Measurements from ENCODE around the gene SCO2.

SCO2 gene

DNA sequence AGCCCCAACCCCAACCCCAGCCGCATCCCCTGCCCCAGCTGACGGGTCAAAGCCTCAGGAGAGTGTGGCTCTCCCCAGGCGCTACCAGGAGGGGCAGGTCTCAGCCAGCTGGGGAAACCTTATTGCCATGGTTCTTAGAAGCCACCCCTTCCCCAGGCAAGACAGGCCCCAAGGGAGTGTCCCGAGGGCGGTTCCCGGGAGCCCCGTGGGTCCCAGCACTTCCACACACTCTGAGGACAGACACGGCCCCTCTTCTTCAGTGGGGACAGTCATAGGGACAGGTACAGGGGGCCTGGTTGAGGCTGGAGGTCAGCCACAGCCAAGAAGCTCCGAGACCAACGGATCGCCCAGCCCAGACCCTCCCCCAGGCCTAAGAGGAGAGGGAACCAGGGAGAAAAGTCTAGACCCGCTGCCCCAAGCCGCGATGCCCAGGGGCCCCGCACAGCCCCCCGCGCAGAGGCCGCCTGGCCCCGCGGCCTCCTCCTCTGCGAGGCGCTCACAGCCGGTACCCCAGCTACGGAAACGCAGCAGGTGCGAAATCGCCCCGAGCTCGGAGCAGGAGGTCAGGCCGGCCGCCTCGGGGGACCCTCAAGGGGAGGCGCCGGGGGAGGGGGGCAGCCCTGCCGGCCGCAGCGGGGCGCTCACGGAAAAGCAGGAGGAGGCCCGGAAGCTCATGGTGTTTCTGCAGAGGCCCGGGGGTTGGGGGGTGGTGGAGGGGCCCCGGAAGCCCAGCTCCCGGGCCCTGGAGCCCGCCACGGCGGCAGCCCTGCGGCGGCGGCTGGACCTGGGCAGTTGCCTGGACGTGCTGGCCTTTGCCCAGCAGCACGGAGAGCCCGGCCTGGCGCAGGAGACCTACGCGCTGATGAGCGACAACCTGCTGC, 22.9 kb upstream of the SCO2 start:
- no peak overlapping the region for H3K27ac ChIP-seq (ENCODE audit: extremely low read depth, low read depth, low read length)
- no peak overlapping the region for H3K4me3 ChIP-seq (ENCODE audit: low read depth, low read length)
- POLR2A ChIA-PET = interaction anchor here (0.6 to 1.1 kb wide), 3 partner anchors 14 to 343 kb away, joined by 3 to 5 read pairs (median 5); partner anchors contain the start of gene SYCE3
- TF ChIP-seq, protein P1, sequence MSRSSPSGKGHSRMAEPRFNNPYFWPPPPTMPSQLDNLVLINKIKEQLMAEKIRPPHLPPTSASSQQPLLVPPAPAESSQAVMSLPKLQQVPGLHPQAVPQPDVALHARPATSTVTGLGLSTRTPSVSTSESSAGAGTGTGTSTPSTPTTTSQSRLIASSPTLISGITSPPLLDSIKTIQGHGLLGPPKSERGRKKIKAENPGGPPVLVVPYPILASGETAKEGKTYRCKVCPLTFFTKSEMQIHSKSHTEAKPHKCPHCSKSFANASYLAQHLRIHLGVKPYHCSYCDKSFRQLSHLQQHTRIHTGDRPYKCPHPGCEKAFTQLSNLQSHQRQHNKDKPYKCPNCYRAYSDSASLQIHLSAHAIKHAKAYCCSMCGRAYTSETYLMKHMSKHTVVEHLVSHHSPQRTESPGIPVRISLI (tag by site-specific recombination; IDR thresholded peaks at IDR 0.05) = no peak
- TF ChIP-seq, protein P2, sequence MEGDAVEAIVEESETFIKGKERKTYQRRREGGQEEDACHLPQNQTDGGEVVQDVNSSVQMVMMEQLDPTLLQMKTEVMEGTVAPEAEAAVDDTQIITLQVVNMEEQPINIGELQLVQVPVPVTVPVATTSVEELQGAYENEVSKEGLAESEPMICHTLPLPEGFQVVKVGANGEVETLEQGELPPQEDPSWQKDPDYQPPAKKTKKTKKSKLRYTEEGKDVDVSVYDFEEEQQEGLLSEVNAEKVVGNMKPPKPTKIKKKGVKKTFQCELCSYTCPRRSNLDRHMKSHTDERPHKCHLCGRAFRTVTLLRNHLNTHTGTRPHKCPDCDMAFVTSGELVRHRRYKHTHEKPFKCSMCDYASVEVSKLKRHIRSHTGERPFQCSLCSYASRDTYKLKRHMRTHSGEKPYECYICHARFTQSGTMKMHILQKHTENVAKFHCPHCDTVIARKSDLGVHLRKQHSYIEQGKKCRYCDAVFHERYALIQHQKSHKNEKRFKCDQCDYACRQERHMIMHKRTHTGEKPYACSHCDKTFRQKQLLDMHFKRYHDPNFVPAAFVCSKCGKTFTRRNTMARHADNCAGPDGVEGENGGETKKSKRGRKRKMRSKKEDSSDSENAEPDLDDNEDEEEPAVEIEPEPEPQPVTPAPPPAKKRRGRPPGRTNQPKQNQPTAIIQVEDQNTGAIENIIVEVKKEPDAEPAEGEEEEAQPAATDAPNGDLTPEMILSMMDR (tag by site-specific recombination; IDR thresholded peaks at IDR 0.05) = no peak
- TF ChIP-seq ZNF10 (tag by site-specific recombination; IDR thresholded peaks at IDR 0.05) = no peak
- no peak for TF ChIP-seq ZNF174 (tag by site-specific recombination; IDR thresholded peaks at IDR 0.05)
- TF ChIP-seq ZNF561 (tag by site-specific recombination; IDR thresholded peaks at IDR 0.05; ENCODE audit: borderline replicate concordance) = no peak
- TF ChIP-seq ZNF76 (tag by site-specific recombination; IDR thresholded peaks at IDR 0.05; ENCODE audit: borderline replicate concordance, low read depth) = no peak
- TF ChIP-seq YY2 (tag by site-specific recombination; IDR thresholded peaks at IDR 0.05) = no peak
- CTCF ChIA-PET = interaction anchor here (0.6 to 1.8 kb wide), 2 partner anchors 15 to 47 kb away, joined by 3 to 7 read pairs; partner anchors contain the start of gene SYCE3
- H3K4me1 ChIP-seq (ENCODE audit: control insufficient read depth, insufficient read depth, low read length) = no peaks in the 10 kb centered on the region
- H3K36me3 ChIP-seq (ENCODE audit: control insufficient read depth in 2 of 2, insufficient read depth in 1 of 2, low read length in 2 of 2) = no peaks in the 10 kb centered on the region
- no peaks in the 10 kb centered on the region for H3K9me3 ChIP-seq (ENCODE audit: control insufficient read depth, insufficient read depth, low read depth, low read length)

DNA sequence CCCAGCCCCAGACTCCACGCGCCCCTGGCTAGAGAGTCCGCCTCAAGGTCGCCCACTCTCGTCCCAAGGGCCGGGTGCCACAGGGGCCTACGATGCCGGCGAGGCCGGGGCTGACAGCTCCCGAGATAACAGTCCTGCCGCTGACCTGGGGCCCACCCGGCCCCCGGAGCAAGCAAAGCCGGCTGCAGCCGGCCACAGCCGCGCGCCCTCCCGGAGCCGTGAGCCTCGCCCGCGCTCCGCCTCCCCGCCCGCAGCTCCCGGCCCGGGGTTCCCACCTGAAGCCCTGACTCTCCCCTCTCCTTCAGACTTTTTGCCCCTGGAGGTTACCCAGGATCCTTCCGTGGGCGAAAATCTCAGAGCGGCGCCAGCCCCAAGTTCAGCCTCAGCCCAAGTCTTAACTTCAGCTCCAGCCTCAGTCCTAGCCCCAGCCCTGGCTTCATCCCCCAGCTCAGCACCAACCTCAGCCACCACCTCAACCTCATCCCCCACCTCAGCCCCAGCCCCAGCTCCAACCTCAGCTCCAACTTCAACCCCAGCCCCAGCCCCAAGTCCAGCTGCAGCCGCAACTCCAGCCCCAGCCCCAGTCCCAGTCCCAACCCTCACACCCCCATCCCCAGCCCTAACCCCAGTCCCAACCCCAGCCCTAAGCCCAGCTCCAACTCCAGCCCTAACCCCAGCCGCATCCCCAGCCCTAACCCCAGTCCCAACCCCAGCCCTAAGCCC, 22.0 kb upstream of the SCO2 start:
- H3K27ac ChIP-seq (ENCODE audit: extremely low read depth, low read depth, low read length) = no peak overlapping the region
- H3K36me3 ChIP-seq (ENCODE audit: control insufficient read depth in 2 of 2, insufficient read depth in 1 of 2, low read length in 2 of 2) = no peaks in the 10 kb centered on the region
- H3K4me1 ChIP-seq (ENCODE audit: control insufficient read depth, insufficient read depth, low read length) = no peaks in the 10 kb centered on the region
- no peaks in the 10 kb centered on the region for H3K9me3 ChIP-seq (ENCODE audit: control insufficient read depth, insufficient read depth, low read depth, low read length)
- ChIA-PET CTCF (interaction anchor here (1.8 kb wide), 1 partner anchor 15 kb away, joined by 7 read pairs; the partner anchor contains the start of gene SYCE3), POLR2A (interaction anchor here (0.5 to 1.1 kb wide), 6 partner anchors 15 to 782 kb away, joined by 3 to 5 read pairs (median 4); partner anchors contain the start of genes CPT1B and SYCE3)
- H3K4me3 ChIP-seq (ENCODE audit: low read depth, low read length) = no peak overlapping the region
- no peak for TF ChIP-seq ZNF670 (tag by site-specific recombination; IDR thresholded peaks at IDR 0.05; ENCODE audit: low read depth)
- TF ChIP-seq, protein P3, sequence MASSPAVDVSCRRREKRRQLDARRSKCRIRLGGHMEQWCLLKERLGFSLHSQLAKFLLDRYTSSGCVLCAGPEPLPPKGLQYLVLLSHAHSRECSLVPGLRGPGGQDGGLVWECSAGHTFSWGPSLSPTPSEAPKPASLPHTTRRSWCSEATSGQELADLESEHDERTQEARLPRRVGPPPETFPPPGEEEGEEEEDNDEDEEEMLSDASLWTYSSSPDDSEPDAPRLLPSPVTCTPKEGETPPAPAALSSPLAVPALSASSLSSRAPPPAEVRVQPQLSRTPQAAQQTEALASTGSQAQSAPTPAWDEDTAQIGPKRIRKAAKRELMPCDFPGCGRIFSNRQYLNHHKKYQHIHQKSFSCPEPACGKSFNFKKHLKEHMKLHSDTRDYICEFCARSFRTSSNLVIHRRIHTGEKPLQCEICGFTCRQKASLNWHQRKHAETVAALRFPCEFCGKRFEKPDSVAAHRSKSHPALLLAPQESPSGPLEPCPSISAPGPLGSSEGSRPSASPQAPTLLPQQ (tag by site-specific recombination; IDR thresholded peaks at IDR 0.05) = no peak
- TF ChIP-seq ZNF223 (tag by site-specific recombination; IDR thresholded peaks at IDR 0.05) = no peak
- TF ChIP-seq ZNF426 (tag by site-specific recombination; IDR thresholded peaks at IDR 0.05) = no peak
- TF ChIP-seq ZSCAN23 (tag by site-specific recombination; IDR thresholded peaks at IDR 0.05) = no peak
- no peak for TF ChIP-seq ZNF324 (tag by site-specific recombination; IDR thresholded peaks at IDR 0.05)
- TF ChIP-seq FEZF1 (tag by site-specific recombination; IDR thresholded peaks at IDR 0.05) = no peak
- no peak for TF ChIP-seq ZNF623 (tag by site-specific recombination; IDR thresholded peaks at IDR 0.05)
- TF ChIP-seq, protein P4, sequence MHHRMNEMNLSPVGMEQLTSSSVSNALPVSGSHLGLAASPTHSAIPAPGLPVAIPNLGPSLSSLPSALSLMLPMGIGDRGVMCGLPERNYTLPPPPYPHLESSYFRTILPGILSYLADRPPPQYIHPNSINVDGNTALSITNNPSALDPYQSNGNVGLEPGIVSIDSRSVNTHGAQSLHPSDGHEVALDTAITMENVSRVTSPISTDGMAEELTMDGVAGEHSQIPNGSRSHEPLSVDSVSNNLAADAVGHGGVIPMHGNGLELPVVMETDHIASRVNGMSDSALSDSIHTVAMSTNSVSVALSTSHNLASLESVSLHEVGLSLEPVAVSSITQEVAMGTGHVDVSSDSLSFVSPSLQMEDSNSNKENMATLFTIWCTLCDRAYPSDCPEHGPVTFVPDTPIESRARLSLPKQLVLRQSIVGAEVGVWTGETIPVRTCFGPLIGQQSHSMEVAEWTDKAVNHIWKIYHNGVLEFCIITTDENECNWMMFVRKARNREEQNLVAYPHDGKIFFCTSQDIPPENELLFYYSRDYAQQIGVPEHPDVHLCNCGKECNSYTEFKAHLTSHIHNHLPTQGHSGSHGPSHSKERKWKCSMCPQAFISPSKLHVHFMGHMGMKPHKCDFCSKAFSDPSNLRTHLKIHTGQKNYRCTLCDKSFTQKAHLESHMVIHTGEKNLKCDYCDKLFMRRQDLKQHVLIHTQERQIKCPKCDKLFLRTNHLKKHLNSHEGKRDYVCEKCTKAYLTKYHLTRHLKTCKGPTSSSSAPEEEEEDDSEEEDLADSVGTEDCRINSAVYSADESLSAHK (tag by site-specific recombination; IDR thresholded peaks at IDR 0.05) = no peak
- TF ChIP-seq, protein P5, sequence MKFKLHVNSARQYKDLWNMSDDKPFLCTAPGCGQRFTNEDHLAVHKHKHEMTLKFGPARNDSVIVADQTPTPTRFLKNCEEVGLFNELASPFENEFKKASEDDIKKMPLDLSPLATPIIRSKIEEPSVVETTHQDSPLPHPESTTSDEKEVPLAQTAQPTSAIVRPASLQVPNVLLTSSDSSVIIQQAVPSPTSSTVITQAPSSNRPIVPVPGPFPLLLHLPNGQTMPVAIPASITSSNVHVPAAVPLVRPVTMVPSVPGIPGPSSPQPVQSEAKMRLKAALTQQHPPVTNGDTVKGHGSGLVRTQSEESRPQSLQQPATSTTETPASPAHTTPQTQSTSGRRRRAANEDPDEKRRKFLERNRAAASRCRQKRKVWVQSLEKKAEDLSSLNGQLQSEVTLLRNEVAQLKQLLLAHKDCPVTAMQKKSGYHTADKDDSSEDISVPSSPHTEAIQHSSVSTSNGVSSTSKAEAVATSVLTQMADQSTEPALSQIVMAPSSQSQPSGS (tag by site-specific recombination; IDR thresholded peaks at IDR 0.05; ENCODE audit: low read depth) = no peak
- no peak for TF ChIP-seq EGR2 (tag by site-specific recombination; IDR thresholded peaks at IDR 0.05; ENCODE audit: low read depth)
- no peak for TF ChIP-seq TCF7L2 (IDR thresholded peaks at IDR 0.05; ENCODE audit: borderline replicate concordance, low read depth, low read length)
- TF ChIP-seq, protein P6, sequence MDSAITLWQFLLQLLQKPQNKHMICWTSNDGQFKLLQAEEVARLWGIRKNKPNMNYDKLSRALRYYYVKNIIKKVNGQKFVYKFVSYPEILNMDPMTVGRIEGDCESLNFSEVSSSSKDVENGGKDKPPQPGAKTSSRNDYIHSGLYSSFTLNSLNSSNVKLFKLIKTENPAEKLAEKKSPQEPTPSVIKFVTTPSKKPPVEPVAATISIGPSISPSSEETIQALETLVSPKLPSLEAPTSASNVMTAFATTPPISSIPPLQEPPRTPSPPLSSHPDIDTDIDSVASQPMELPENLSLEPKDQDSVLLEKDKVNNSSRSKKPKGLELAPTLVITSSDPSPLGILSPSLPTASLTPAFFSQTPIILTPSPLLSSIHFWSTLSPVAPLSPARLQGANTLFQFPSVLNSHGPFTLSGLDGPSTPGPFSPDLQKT (IDR thresholded peaks at IDR 0.05; ENCODE audit: borderline replicate concordance, low read depth, low read length) = no peak
- TF ChIP-seq ZNF248 (tag by site-specific recombination; IDR thresholded peaks at IDR 0.05) = no peak
- TF ChIP-seq ZNF785 (tag by site-specific recombination; IDR thresholded peaks at IDR 0.05) = no peak
- no peak for TF ChIP-seq YY2 (tag by site-specific recombination; IDR thresholded peaks at IDR 0.05)
